A549 (cell line): ENCODE measurements around the gene CCDC146.
"Not testable (repeated sequence)": the region's sequence is repeated elsewhere in the genome, so short reads cannot be mapped to it uniquely, and the experiment has no call there.

Source experiments
- CBX2 ChIP-seq: fragments of 200-600 bp; sonication (generic); IDR thresholded peaks from 2 replicates; pipeline ENCODE4 v1.6.1; 2016; ENCODE audit warnings: low read depth, mild to moderate bottlenecking, borderline replicate concordance
- CTCF ChIP-seq: fragments of >200 bp; sonication (Bioruptor Twin); formaldehyde crosslinking; IDR thresholded peaks from 3 replicates; pipeline ENCODE4 v1.5.1; 2016
- EP300 ChIP-seq, 2 experiments: fragments of >200 bp; sonication (Bioruptor Twin); formaldehyde crosslinking; IDR thresholded peaks; 2 replicates in 1 of 2; 3 replicates in 1 of 2; pipeline ENCODE4 v1.6.1; 2016 to 2017
- MAFK ChIP-seq: fragments of 450-650 bp; IDR thresholded peaks from 2 replicates; pipeline ENCODE4 v1.6.1; 2014; ENCODE audit not compliant: partially characterized antibody
- POLR2A ChIP-seq: IDR thresholded peaks from 2 replicates; pipeline ENCODE4 v1.6.1; 2012; ENCODE audit warnings: mild to moderate bottlenecking, low read length
- POLR2AphosphoS2 ChIP-seq: conservative IDR thresholded peaks from 2 replicates; pipeline ENCODE4 v1.6.1; 2012; ENCODE audit warnings: low read length, improper control_type of control experiment, inconsistent platforms
- REST ChIP-seq: fragments of 200-600 bp; sonication (generic); IDR thresholded peaks from 2 replicates; pipeline ENCODE4 v1.6.1; 2016; ENCODE audit warnings: antibody characterized with exemption, mild to moderate bottlenecking, moderate library complexity
- SMC3 ChIP-seq: fragments of >200 bp; sonication (Bioruptor Twin); formaldehyde crosslinking; IDR thresholded peaks from 3 replicates; pipeline ENCODE4 v1.6.1; 2018; ENCODE audit warnings: inconsistent platforms
- TF ChIP-seq, protein P1 (sequence below): fragments of 450-650 bp; IDR thresholded peaks from 2 replicates; pipeline ENCODE4 v1.6.1; 2014; ENCODE audit warnings: antibody characterized with exemption
- TF ChIP-seq, protein P2 (sequence below): IDR thresholded peaks from 2 replicates; pipeline ENCODE4 v1.6.1; 2012
- TF ChIP-seq, protein P3 (sequence below): fragments of 250-450 bp; sonication (Bioruptor Pico); IDR thresholded peaks from 2 replicates; pipeline ENCODE4 v1.5.0; 2021; ENCODE audit warnings: mild to moderate bottlenecking, moderate library complexity, borderline replicate concordance
- TF ChIP-seq, protein P4 (sequence below): IDR thresholded peaks from 2 replicates; pipeline ENCODE4 v1.6.1; 2012

DNA sequence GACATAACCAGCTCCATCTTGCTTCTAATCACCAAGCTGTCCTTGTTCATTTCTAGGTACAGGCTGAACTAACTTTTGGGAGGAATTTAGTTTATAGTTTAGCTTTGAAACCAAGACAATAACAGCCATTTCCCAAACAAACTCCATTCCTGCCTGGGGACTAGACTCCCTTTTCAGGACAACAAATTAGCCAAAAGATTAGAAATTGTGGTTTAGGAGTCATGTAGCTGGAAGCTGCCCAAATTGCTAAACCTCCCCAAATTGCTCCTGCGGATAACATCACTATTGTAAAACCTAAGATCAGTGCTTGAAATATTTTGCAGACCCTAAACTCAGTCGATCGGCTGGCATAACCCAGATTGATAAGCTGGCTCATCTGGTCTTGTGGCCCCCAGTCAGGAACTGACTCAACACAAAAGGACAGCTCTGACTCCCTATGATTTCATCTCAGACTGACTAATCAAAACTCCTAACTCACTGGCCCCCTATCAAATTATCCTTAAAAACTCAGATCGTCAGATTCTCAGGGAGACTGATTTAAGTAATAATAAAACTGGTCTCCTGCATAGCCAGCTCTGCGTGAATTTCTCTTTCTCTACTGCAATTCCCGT lies 47.5 kb upstream of the CCDC146 start:
- not testable (repeated sequence) for TF ChIP-seq CTCF; EP300 (IDR thresholded peaks at IDR 0.05); REST; POLR2A; MAFK; CBX2; POLR2AphosphoS2; SMC3
- TF ChIP-seq, protein P1, sequence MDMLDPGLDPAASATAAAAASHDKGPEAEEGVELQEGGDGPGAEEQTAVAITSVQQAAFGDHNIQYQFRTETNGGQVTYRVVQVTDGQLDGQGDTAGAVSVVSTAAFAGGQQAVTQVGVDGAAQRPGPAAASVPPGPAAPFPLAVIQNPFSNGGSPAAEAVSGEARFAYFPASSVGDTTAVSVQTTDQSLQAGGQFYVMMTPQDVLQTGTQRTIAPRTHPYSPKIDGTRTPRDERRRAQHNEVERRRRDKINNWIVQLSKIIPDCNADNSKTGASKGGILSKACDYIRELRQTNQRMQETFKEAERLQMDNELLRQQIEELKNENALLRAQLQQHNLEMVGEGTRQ, result not testable (repeated sequence)
- TF ChIP-seq, protein P2, sequence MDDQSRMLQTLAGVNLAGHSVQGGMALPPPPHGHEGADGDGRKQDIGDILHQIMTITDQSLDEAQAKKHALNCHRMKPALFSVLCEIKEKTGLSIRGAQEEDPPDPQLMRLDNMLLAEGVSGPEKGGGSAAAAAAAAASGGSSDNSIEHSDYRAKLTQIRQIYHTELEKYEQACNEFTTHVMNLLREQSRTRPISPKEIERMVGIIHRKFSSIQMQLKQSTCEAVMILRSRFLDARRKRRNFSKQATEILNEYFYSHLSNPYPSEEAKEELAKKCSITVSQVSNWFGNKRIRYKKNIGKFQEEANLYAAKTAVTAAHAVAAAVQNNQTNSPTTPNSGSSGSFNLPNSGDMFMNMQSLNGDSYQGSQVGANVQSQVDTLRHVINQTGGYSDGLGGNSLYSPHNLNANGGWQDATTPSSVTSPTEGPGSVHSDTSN, result not testable (repeated sequence)
- TF ChIP-seq, protein P3, sequence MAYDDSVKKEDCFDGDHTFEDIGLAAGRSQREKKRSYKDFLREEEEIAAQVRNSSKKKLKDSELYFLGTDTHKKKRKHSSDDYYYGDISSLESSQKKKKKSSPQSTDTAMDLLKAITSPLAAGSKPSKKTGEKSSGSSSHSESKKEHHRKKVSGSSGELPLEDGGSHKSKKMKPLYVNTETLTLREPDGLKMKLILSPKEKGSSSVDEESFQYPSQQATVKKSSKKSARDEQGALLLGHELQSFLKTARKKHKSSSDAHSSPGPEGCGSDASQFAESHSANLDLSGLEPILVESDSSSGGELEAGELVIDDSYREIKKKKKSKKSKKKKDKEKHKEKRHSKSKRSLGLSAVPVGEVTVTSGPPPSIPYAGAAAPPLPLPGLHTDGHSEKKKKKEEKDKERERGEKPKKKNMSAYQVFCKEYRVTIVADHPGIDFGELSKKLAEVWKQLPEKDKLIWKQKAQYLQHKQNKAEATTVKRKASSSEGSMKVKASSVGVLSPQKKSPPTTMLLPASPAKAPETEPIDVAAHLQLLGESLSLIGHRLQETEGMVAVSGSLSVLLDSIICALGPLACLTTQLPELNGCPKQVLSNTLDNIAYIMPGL, result not testable (repeated sequence)
- TF ChIP-seq, protein P4, sequence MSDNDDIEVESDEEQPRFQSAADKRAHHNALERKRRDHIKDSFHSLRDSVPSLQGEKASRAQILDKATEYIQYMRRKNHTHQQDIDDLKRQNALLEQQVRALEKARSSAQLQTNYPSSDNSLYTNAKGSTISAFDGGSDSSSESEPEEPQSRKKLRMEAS, result not testable (repeated sequence)
